Transverse colon (tissue), 3 donors: ENCODE data around the gene ROBO1.

ENCODE experiments used
- EP300 ChIP-seq: sonication (generic); formaldehyde crosslinking; IDR thresholded peaks from one replicate; pipeline ENCODE4 v1.6.1; 2017; ENCODE audit warnings: antibody characterized with exemption, low read depth
- POLR2A ChIP-seq: fragments of 450-650 bp; IDR thresholded peaks from one replicate; pipeline ENCODE4 v1.6.1; 2016; ENCODE audit warnings: antibody characterized with exemption, mild to moderate bottlenecking, moderate library complexity
- TF ChIP-seq, protein P1 (sequence below), 5 experiments: fragments of 200-600 bp in 3 of 5; fragments of 450-650 bp in 2 of 5; sonication (generic) in 3 of 5; IDR thresholded peaks; 1 replicate in 2 of 5; 2 replicates in 3 of 5; pipeline ENCODE4 v1.5.1; 2016 to 2017; ENCODE audit warnings: antibody characterized with exemption in 5 of 5, inconsistent platforms in 3 of 5, mild to moderate bottlenecking in 2 of 5, moderate library complexity in 1 of 5

- no peak for TF ChIP-seq POLR2A
- TF ChIP-seq EP300 = no peak
- TF ChIP-seq, protein P1, sequence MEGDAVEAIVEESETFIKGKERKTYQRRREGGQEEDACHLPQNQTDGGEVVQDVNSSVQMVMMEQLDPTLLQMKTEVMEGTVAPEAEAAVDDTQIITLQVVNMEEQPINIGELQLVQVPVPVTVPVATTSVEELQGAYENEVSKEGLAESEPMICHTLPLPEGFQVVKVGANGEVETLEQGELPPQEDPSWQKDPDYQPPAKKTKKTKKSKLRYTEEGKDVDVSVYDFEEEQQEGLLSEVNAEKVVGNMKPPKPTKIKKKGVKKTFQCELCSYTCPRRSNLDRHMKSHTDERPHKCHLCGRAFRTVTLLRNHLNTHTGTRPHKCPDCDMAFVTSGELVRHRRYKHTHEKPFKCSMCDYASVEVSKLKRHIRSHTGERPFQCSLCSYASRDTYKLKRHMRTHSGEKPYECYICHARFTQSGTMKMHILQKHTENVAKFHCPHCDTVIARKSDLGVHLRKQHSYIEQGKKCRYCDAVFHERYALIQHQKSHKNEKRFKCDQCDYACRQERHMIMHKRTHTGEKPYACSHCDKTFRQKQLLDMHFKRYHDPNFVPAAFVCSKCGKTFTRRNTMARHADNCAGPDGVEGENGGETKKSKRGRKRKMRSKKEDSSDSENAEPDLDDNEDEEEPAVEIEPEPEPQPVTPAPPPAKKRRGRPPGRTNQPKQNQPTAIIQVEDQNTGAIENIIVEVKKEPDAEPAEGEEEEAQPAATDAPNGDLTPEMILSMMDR (IDR thresholded peaks at IDR 0.05) = no peak
These were observed 346.5 kb downstream of the ROBO1 start for GRCh38 chr3:79421273-79421672.
